Putamen (tissue), 1 donor: ENCODE data around the gene CDV3.
A peak's percentile ranks its signal among the peaks of the same experiment; 100 is the strongest.

Source experiments
- DNase-seq: peaks from one replicate; pipeline ENCODE4 v3.0.0-alpha.2; 2016; ENCODE audit warnings: low spot score

CDV3 gene

GRCh38 chr3:133568294-133569014, 5.0 kb upstream of the CDV3 start:
- no peak for DNase-seq

- no peak for DNase-seq
These were observed 3.1 kb upstream of the CDV3 start for GRCh38 chr3:133570139-133570936.

GRCh38 chr3:133570937-133571320, 2.6 kb upstream of the CDV3 start:
- DNase-seq = no peak

GRCh38 chr3:133572158-133573053, 1.1 kb upstream of the CDV3 start:
- DNase-seq = no peak

- DNase-seq = peak; percentile 100
These were observed 345 bp upstream of the CDV3 start for GRCh38 chr3:133573054-133573628.

GRCh38 chr3:133574260-133574881, 885 bp downstream of the CDV3 start:
- DNase-seq = peak; percentile 62

- DNase-seq = no peak
These were observed 1.6 kb downstream of the CDV3 start for GRCh38 chr3:133575086-133575485.

GRCh38 chr3:133576169-133576568, 2.7 kb downstream of the CDV3 start:
- DNase-seq = no peak

- DNase-seq = no peak
These were observed 5.2 kb downstream of the CDV3 start for GRCh38 chr3:133578548-133579191.

- no peak for DNase-seq
These were observed 9.9 kb downstream of the CDV3 start for GRCh38 chr3:133583396-133583795.

GRCh38 chr3:133588035-133588434, 14.5 kb downstream of the CDV3 start:
- DNase-seq = no peak

- DNase-seq = no peak
These were observed 15.4 kb downstream of the CDV3 start for GRCh38 chr3:133588784-133589465.

- DNase-seq = no peak
These were observed 16.0 kb downstream of the CDV3 start for GRCh38 chr3:133589503-133589902.

GRCh38 chr3:133591271-133591742, 17.8 kb downstream of the CDV3 start:
- DNase-seq = no peak

GRCh38 chr3:133592843-133593242, 19.4 kb downstream of the CDV3 start:
- DNase-seq = no peak

- no peak for DNase-seq
These were observed 19.8 kb downstream of the CDV3 start for GRCh38 chr3:133593243-133593642.

GRCh38 chr3:133595341-133595740, 21.9 kb downstream of the CDV3 start:
- peak; percentile 73 for DNase-seq

- no peak for DNase-seq
These were observed 24.9 kb downstream of the CDV3 start for GRCh38 chr3:133598405-133598804.

- DNase-seq = no peak
These were observed 25.8 kb downstream of the CDV3 start for GRCh38 chr3:133599280-133599679.

GRCh38 chr3:133600572-133601081, 27.1 kb downstream of the CDV3 start:
- DNase-seq = no peak
